ENCODE data around the gene SLC38A11.
A peak's percentile ranks its signal among the peaks of the same experiment; 100 is the strongest.
"Not testable (repeated sequence)": the region's sequence is repeated elsewhere in the genome, so short reads cannot be mapped to it uniquely, and the experiment has no call there.

SLC38A11 gene

DNA sequence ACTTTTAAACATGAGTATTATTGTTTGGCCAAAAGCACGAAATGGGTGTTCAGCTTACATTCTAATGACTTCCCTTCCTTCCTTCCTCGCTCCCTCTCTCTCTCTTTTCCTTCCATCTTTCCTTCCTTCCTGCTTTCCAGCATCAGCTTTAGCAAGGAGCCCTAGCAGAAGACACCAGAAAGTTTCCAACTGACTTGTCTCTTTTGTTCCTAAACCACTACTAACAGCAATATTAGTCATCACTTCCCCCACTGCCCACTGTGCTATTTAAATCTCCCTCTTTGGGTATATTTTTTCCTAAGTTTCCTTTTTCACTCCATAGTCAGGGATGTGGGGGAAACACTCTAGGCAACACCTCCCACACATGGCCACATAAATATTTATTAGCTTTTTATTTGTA is 25.4 kb upstream of the SLC38A11 start:
- H3K36me3 ChIP-seq (ENCODE audit: control insufficient read depth in 4 of 4, insufficient read depth in 4 of 4, low read length in 3 of 4); H3K4me3 ChIP-seq (ENCODE audit: control insufficient read depth in 1 of 7, extremely low read depth in 1 of 7, insufficient read depth in 4 of 7, low read depth in 2 of 7, low read length in 6 of 7); H3K27ac ChIP-seq (ENCODE audit: insufficient read depth in 1 of 2, low read depth in 1 of 2, low read length in 2 of 2, poor library complexity in 1 of 2, severe bottlenecking in 2 of 2); H3K9me3 ChIP-seq (ENCODE audit: control extremely low read depth in 1 of 5, control insufficient read depth in 4 of 5, insufficient read depth in 2 of 5, low read depth in 1 of 5, low read length in 4 of 5); H3K27me3 ChIP-seq (replicated peaks in 2 of 5; ENCODE audit: control insufficient read depth in 4 of 5, insufficient read depth in 5 of 5, low read length in 4 of 5); POLR2A ChIA-PET: not testable (repeated sequence)
- CTCF ChIA-PET, result interaction anchor here (1.0 to 1.5 kb wide), 2 partner anchors 10 to 11 kb away, joined by 3 read pairs; no protein-coding TSS in a partner anchor
- peaks cover 6 to 32% (median 12%) of the 10 kb centered on the region in 4 experiments for H3K4me1 ChIP-seq (ENCODE audit: control extremely low read depth in 1 of 4, control insufficient read depth in 4 of 4, insufficient read depth in 4 of 4, low read length in 3 of 4)
- 67% methylated on average over 2 of the region's 2 CpGs for WGBS (ENCODE audit: insufficient coverage)
- peak in 1 of 3 donors; percentile 27 for DNase-seq

DNA sequence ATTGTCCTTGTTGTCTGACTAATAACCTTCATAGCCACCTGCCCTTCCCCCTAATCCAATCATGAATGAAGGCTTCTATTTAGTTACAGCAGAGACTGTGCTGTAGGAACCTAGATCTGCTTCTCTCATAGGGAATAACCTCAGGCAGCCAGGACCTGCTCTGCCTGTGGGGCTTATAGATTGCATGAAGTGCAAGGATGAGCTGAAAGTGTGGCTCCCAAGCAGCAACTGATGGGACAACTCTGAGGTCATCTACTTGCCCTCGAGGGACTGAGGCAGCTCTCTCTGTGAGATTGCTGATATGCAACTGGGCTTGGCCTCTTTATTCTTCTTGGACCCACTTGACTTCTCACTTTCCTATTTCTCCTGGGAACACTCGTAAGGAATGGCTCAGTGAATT is 23.8 kb upstream of the SLC38A11 start:
- DNase-seq, result no peak
- CTCF ChIA-PET, result interaction anchor here (0.9 kb wide), 1 partner anchor 10 kb away, joined by 3 read pairs; no protein-coding TSS in a partner anchor
- H3K4me1 ChIP-seq (ENCODE audit: control extremely low read depth in 1 of 4, control insufficient read depth in 4 of 4, insufficient read depth in 4 of 4, low read length in 3 of 4), result peaks cover 6 to 32% (median 12%) of the 10 kb centered on the region in 4 experiments
- 100% methylated on average over 1 of the region's 2 CpGs for WGBS (ENCODE audit: insufficient coverage)
- no peak overlapping the region for H3K4me3 ChIP-seq (ENCODE audit: control insufficient read depth in 1 of 7, extremely low read depth in 1 of 7, insufficient read depth in 4 of 7, low read depth in 2 of 7, low read length in 6 of 7)
- H3K36me3 ChIP-seq (ENCODE audit: control insufficient read depth in 4 of 4, insufficient read depth in 4 of 4, low read length in 3 of 4), result no peaks in the 10 kb centered on the region
- no peaks in the 10 kb centered on the region for H3K27me3 ChIP-seq (replicated peaks in 2 of 5; ENCODE audit: control insufficient read depth in 4 of 5, insufficient read depth in 5 of 5, low read length in 4 of 5)
- POLR2A ChIA-PET, result no interaction called here
- no peak overlapping the region for H3K27ac ChIP-seq (ENCODE audit: insufficient read depth in 1 of 2, low read depth in 1 of 2, low read length in 2 of 2, poor library complexity in 1 of 2, severe bottlenecking in 2 of 2)
- no peaks in the 10 kb centered on the region for H3K9me3 ChIP-seq (ENCODE audit: control extremely low read depth in 1 of 5, control insufficient read depth in 4 of 5, insufficient read depth in 2 of 5, low read depth in 1 of 5, low read length in 4 of 5)

DNA sequence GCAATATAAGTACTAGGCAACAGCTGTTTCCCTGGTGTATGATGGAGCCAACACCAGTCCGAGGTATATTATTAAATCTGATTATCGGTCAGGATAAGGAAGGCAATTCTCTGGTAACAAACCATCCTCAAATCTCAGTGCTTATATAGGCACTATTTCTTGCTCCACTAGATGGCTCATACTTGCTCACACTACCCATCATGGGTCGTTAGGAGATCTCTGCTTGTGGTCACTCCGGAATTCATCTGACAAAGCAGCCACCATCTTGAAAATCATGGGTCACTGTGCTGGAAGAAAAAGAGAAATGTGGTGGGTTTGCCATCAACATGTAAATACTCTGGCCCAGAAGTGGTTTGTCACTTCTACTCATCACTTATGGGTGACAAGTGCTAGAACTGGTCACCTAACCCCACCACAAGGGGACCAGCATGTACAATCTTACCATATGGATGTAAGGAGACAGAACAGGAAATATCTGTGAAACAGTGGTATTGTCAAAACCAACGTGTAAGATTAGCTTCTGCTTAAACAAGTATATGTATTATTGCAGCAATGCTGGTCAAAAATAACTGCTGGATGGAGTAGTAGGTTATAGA is 21.6 kb upstream of the SLC38A11 start:
- H3K27ac ChIP-seq (ENCODE audit: insufficient read depth in 1 of 2, low read depth in 1 of 2, low read length in 2 of 2, poor library complexity in 1 of 2, severe bottlenecking in 2 of 2); H3K4me3 ChIP-seq (ENCODE audit: control insufficient read depth in 1 of 7, extremely low read depth in 1 of 7, insufficient read depth in 4 of 7, low read depth in 2 of 7, low read length in 6 of 7); CTCF ChIA-PET; POLR2A ChIA-PET; H3K9me3 ChIP-seq (ENCODE audit: control extremely low read depth in 1 of 5, control insufficient read depth in 4 of 5, insufficient read depth in 2 of 5, low read depth in 1 of 5, low read length in 4 of 5); H3K27me3 ChIP-seq (replicated peaks in 2 of 5; ENCODE audit: control insufficient read depth in 4 of 5, insufficient read depth in 5 of 5, low read length in 4 of 5); H3K36me3 ChIP-seq (ENCODE audit: control insufficient read depth in 4 of 4, insufficient read depth in 4 of 4, low read length in 3 of 4): not testable (repeated sequence)
- WGBS (ENCODE audit: insufficient coverage), result 43% methylated on average over 2 of the region's 5 CpGs
- H3K4me1 ChIP-seq (ENCODE audit: control extremely low read depth in 1 of 4, control insufficient read depth in 4 of 4, insufficient read depth in 4 of 4, low read length in 3 of 4), result peaks cover 6 to 32% (median 12%) of the 10 kb centered on the region in 4 experiments
- peak in 1 of 3 donors; percentile 28 for DNase-seq

DNA sequence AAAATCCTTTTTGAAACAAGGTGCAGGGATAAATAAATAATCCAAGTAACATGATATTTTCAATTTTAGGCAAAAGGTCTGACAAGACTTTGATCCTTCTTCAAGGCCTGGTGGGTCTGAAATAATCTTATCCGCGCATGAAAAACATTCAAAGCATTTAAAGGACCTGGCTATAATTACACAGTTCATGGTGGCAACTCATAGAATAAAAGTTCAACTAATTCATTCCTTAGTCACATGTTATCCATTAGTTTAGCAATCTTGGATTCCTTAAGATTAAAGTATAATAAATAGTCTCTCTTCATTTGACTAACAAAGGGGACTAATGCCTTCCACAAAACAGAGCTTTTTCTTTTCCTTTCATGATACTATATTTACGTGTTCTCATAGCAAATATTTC is 21.0 kb upstream of the SLC38A11 start:
- Histone ChIP-seq H3K36me3 (ENCODE audit: control insufficient read depth in 4 of 4, insufficient read depth in 4 of 4, low read length in 3 of 4) (no peaks in the 10 kb centered on the region), H3K27ac (ENCODE audit: insufficient read depth in 1 of 2, low read depth in 1 of 2, low read length in 2 of 2, poor library complexity in 1 of 2, severe bottlenecking in 2 of 2) (no peak overlapping the region), H3K27me3 (replicated peaks in 2 of 5; ENCODE audit: control insufficient read depth in 4 of 5, insufficient read depth in 5 of 5, low read length in 4 of 5) (no peaks in the 10 kb centered on the region), H3K4me3 (ENCODE audit: control insufficient read depth in 1 of 7, extremely low read depth in 1 of 7, insufficient read depth in 4 of 7, low read depth in 2 of 7, low read length in 6 of 7) (no peak overlapping the region), H3K4me1 (ENCODE audit: control extremely low read depth in 1 of 4, control insufficient read depth in 4 of 4, insufficient read depth in 4 of 4, low read length in 3 of 4) (peaks cover 3 to 27% (median 9%) of the 10 kb centered on the region in 4 experiments), H3K9me3 (ENCODE audit: control extremely low read depth in 1 of 5, control insufficient read depth in 4 of 5, insufficient read depth in 2 of 5, low read depth in 1 of 5, low read length in 4 of 5) (peaks cover 0 to 2% (median 0%) of the 10 kb centered on the region in 5 experiments)
- POLR2A ChIA-PET, result no interaction called here
- CTCF ChIA-PET, result interaction anchor here (1.0 kb wide), 1 partner anchor 40 kb away, joined by 3 read pairs; no protein-coding TSS in a partner anchor
- DNase-seq, result no peak
- WGBS (ENCODE audit: insufficient coverage), result no CpG with 5 or more reads among the region's 3 CpGs

DNA sequence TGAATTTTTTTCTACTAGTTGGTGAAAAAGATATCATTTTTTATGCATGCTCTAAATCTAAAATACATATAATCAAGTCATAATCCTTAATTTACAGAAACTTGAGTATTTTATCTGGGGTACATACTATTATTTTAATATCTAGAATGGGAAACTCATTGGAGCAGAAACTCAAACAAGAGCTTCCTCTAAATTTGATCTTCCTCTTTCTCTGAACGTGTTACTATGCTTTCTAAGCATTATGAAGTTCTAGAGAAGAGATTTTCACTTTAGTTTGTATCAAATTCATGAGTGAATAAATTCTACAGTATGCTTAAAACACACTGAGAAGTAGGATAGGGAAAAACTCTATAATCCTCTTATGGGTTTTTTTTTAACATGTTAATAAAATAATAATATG is 20.6 kb upstream of the SLC38A11 start:
- peaks cover 3 to 23% (median 7%) of the 10 kb centered on the region in 4 experiments for H3K4me1 ChIP-seq (ENCODE audit: control extremely low read depth in 1 of 4, control insufficient read depth in 4 of 4, insufficient read depth in 4 of 4, low read length in 3 of 4)
- ChIA-PET POLR2A (no interaction called here), CTCF (interaction anchor here (1.0 kb wide), 1 partner anchor 40 kb away, joined by 3 read pairs; no protein-coding TSS in a partner anchor)
- H3K4me3 ChIP-seq (ENCODE audit: control insufficient read depth in 1 of 7, extremely low read depth in 1 of 7, insufficient read depth in 4 of 7, low read depth in 2 of 7, low read length in 6 of 7), result no peak overlapping the region
- peak in 2 of 3 donors; percentile 50 to 60 for DNase-seq
- H3K9me3 ChIP-seq (ENCODE audit: control extremely low read depth in 1 of 5, control insufficient read depth in 4 of 5, insufficient read depth in 2 of 5, low read depth in 1 of 5, low read length in 4 of 5), result peaks cover 0 to 3% (median 0%) of the 10 kb centered on the region in 5 experiments
- H3K27me3 ChIP-seq (replicated peaks in 2 of 5; ENCODE audit: control insufficient read depth in 4 of 5, insufficient read depth in 5 of 5, low read length in 4 of 5), result no peaks in the 10 kb centered on the region
- no peaks in the 10 kb centered on the region for H3K36me3 ChIP-seq (ENCODE audit: control insufficient read depth in 4 of 4, insufficient read depth in 4 of 4, low read length in 3 of 4)
- WGBS (ENCODE audit: insufficient coverage), result no CpG with 5 or more reads among the region's 1 CpG
- no peak overlapping the region for H3K27ac ChIP-seq (ENCODE audit: insufficient read depth in 1 of 2, low read depth in 1 of 2, low read length in 2 of 2, poor library complexity in 1 of 2, severe bottlenecking in 2 of 2)

DNA sequence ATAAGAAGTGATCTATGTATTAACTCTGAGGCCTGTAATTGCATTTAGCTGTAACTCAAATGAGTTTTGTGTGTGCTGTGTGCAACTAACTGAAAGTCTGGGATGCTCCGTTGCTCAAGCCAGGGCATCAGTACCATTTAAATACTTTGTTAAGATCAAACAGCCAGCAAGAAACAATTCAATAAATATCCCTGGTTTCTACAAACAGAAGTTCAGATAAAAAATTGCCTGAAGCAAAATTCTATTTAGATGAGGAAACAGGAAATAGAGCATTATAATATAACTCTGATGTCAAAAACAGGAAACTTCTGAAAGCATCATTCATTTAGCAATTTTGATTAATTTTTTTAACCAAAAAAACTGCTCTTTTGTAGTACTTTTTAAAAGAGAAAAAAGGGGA is 18.9 kb upstream of the SLC38A11 start:
- WGBS (ENCODE audit: insufficient coverage), result no CpG with 5 or more reads among the region's 1 CpG
- H3K4me3 ChIP-seq (ENCODE audit: control insufficient read depth in 1 of 7, extremely low read depth in 1 of 7, insufficient read depth in 4 of 7, low read depth in 2 of 7, low read length in 6 of 7), result no peak overlapping the region
- H3K9me3 ChIP-seq (ENCODE audit: control extremely low read depth in 1 of 5, control insufficient read depth in 4 of 5, insufficient read depth in 2 of 5, low read depth in 1 of 5, low read length in 4 of 5), result peaks cover 0 to 3% (median 0%) of the 10 kb centered on the region in 5 experiments
- H3K27ac ChIP-seq (ENCODE audit: insufficient read depth in 1 of 2, low read depth in 1 of 2, low read length in 2 of 2, poor library complexity in 1 of 2, severe bottlenecking in 2 of 2), result no peak overlapping the region
- peaks cover 0 to 13% (median 3%) of the 10 kb centered on the region in 4 experiments for H3K4me1 ChIP-seq (ENCODE audit: control extremely low read depth in 1 of 4, control insufficient read depth in 4 of 4, insufficient read depth in 4 of 4, low read length in 3 of 4)
- ChIA-PET CTCF (interaction anchor here (1.1 to 1.7 kb wide), 3 partner anchors 8 to 20 kb away, joined by 3 to 6 read pairs (median 4); no protein-coding TSS in a partner anchor), POLR2A (no interaction called here)
- no peaks in the 10 kb centered on the region for H3K27me3 ChIP-seq (replicated peaks in 2 of 5; ENCODE audit: control insufficient read depth in 4 of 5, insufficient read depth in 5 of 5, low read length in 4 of 5)
- DNase-seq, result no peak
- H3K36me3 ChIP-seq (ENCODE audit: control insufficient read depth in 4 of 4, insufficient read depth in 4 of 4, low read length in 3 of 4), result no peaks in the 10 kb centered on the region

DNA sequence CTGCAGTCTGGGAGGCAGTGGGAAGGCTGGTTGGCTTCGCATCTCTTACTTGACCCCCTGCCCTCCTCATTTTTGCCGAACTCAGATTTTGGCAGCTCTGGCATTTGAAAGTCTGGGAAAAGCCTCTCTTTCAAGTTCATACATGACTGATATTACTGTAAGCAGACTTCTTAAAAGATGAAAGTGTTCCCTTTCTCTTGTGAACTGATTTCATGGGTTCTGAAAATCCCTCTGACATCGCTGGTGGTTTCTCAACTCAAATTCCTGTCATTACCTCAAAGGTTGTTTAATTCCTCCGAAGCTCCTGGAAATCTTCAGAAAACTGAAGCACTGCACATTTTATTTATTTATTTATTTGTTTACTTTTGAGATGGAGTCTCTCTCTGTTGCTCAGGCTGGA is 16.9 kb upstream of the SLC38A11 start:
- CTCF ChIA-PET, result interaction anchor here (0.6 to 1.4 kb wide), 2 partner anchors 129 to 130 kb away, joined by 3 to 5 read pairs; partner anchors contain the start of gene COBLL1
- Histone ChIP-seq H3K27ac (ENCODE audit: insufficient read depth in 1 of 2, low read depth in 1 of 2, low read length in 2 of 2, poor library complexity in 1 of 2, severe bottlenecking in 2 of 2) (no peak overlapping the region), H3K36me3 (ENCODE audit: control insufficient read depth in 4 of 4, insufficient read depth in 4 of 4, low read length in 3 of 4) (no peaks in the 10 kb centered on the region), H3K4me1 (ENCODE audit: control extremely low read depth in 1 of 4, control insufficient read depth in 4 of 4, insufficient read depth in 4 of 4, low read length in 3 of 4) (peaks cover 0 to 9% (median 3%) of the 10 kb centered on the region in 4 experiments), H3K4me3 (ENCODE audit: control insufficient read depth in 1 of 7, extremely low read depth in 1 of 7, insufficient read depth in 4 of 7, low read depth in 2 of 7, low read length in 6 of 7) (no peak overlapping the region), H3K9me3 (ENCODE audit: control extremely low read depth in 1 of 5, control insufficient read depth in 4 of 5, insufficient read depth in 2 of 5, low read depth in 1 of 5, low read length in 4 of 5) (peaks cover 0 to 3% (median 0%) of the 10 kb centered on the region in 5 experiments), H3K27me3 (replicated peaks in 2 of 5; ENCODE audit: control insufficient read depth in 4 of 5, insufficient read depth in 5 of 5, low read length in 4 of 5) (no peaks in the 10 kb centered on the region)
- 90% methylated on average over 2 of the region's 4 CpGs for WGBS (ENCODE audit: insufficient coverage)
- POLR2A ChIA-PET, result no interaction called here
- no peak for DNase-seq

Measured in common myeloid progenitor, CD34-positive (primary cell).